ENCODE data around the gene CCPG1.
"Not testable (repeated sequence)": the region's sequence is repeated elsewhere in the genome, so short reads cannot be mapped to it uniquely, and the experiment has no call there.

The CCPG1 gene

DNA sequence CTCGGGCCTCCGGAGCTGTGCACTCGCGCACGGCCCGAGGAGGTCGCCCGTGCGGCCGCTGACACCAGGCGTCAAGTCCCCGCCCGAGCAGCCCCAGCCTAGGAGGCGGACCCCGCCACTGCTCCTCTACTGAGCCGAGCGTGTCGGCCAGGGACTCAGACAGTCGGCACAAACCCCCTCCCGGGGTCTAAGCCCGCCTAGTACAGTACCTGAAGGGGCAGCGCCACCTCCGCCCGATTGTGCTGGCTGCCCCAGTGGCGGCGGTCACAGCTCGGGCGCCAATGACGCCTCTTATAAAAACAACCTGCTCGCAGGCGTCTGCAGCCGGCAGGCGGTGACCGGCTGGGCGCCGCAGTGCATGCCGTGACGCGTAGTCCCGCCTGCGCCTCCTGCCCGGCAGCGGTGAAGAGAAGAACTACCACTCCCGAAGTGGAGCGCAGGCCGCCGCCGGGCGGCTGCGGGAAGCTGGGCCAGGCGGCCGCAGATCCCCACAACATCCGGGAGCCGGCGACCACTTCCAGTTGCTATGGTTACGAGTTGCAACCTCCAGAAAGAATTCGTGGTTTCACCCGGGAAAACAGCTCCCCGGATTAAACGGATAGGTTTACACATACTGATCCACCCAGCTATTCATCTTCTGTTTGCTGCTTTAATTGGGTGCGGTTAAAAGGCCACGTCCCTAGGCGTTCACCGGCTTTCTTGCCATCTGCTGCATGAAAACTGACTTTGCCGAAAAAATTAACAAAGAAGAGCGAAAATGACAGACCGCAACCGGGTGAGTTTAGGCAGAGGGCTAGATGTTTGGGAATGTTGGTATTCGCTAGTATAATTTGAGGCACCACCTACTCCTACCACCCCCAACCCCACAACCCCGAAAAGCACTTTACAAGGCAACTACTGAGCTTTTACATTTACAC is at the start of gene CCPG1, which contains the start of gene PIERCE2:
Gene CCPG1 (minus strand): TSS at position 348 of the 917 bp plus-strand sequence. CDS start 18,935 bp downstream, outside the sequence.
Gene PIERCE2 (plus strand): TSS at position 484 of the 917 bp plus-strand sequence. CDS start 274 bp downstream, at position 758.
- no peak for FAIRE-seq

DNA sequence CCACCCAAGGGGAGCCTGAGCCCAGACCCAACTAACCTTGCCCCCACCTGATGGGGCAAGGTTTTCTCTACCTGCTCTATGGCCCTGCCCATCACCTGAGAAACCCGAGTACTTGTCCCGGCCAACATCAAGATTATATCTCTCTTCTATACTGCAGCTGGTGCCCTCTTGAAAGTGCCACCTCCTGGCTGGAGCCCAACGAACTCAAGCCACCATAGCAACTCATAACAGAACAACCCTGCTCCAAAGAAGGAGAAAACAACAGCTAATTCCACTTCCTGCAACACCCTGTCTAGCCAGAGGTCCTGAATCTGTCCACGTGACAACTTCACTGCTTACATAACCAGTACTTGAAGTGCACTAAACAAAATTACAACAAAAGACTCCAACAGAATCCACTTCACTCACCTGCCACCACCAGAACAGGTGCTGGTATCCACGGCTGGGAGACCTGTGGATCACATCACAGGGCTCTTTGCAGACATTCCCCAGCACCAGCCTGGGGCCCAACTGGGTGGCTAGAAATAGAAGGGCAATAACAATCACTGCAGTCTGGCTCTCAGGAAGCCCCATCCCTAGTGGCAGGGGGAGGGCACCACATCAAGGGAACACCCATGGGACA is 49.4 kb upstream of the CCPG1 start:
- no peak for FAIRE-seq

DNA sequence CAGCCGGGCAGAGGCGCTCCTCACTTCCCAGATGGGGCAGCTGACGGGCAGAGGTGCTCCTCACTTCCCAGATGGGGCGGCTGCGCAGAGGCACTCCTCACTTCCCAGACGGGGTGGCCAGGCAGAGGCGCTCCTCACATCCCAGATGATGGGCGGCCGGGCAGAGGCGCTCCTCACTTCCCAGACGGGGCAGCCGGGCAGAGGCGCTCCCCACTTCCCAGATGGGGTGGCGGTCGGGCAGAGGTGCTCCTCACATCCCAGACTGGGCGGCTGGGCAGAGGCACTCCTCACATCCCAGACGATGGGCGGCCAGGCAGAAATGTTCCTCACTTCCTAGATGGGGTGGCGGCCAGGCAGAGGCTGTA is 38.9 kb upstream of the CCPG1 start:
- FAIRE-seq, result not testable (repeated sequence)

GRCh38 chr15:55446379-55447029 is 38.3 kb upstream of the CCPG1 start:
- not testable (repeated sequence) for FAIRE-seq

GRCh38 chr15:55445936-55446335 is 37.8 kb upstream of the CCPG1 start:
- not testable (repeated sequence) for FAIRE-seq

GRCh38 chr15:55443141-55443540 is 35.0 kb upstream of the CCPG1 start:
- not testable (repeated sequence) for FAIRE-seq

- peak; percentile 94 for FAIRE-seq
Measured at GRCh38 chr15:55434989-55435825, 27.0 kb upstream of the CCPG1 start.

DNA sequence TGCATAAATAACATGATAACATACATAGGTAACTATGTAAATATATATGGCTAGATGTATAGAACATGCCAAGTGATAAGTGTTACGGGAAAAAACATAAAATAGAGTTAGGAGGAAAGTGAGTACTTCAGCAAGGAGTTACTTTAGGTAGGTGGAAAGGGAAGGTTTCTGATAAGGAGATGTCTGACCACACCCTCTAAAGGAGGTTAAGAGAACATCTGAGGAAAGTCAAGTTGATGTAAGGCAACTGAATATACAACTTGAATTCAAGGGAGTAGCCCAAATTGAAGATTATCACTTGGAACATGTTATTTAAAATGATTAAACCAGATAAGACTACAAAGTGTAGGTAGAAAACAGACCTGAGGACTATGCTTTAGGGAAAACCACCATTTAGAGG is 13.9 kb upstream of the CCPG1 start:
- no peak for FAIRE-seq

GRCh38 chr15:55420171-55420866 is 12.2 kb upstream of the CCPG1 start:
- FAIRE-seq, result no peak

DNA sequence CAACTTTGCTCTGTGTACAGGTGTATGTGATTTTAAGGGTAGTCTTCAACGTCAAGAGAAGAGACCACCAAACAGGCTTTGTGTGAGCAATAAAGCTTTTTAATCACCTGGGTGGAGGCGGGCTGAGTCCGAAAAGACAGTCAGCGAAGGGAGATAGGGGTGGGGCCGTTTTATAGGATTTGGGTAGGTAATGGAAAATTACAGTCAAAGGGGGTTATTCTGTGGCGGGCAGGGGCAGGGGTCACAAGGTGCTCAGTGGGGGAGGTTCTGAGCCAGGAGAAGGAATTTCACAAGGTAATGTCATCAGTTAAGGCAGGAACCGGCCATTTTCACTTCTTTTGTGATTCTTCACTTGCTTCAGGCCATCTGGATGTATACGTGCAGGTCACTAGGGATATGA is 9.5 kb upstream of the CCPG1 start:
- FAIRE-seq, result not testable (repeated sequence)

GRCh38 chr15:55408976-55409375 is 817 bp upstream of the CCPG1 start:
- not testable (repeated sequence) for FAIRE-seq

GRCh38 chr15:55407498-55408011 is 604 bp downstream of the CCPG1 start:
- FAIRE-seq, result no peak

DNA sequence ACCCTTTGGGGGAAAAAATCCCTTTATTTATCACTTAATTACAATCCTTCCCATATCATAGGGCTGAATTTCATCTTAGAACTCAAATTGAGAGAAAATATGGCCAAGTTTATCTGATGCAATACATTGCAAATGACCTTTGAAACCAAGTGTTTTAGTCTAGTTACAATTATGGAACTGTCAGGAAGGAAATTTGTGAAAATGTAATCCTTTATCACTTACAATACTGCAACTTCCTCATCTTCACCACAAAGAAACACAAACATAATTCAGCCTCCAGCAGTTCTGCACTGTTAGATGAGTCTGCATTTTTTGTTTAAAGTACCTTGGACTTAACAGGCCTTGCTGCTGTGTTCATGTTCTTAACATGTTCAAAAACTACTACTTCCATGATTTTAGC is 4.6 kb downstream of the CCPG1 start:
- FAIRE-seq, result no peak

DNA sequence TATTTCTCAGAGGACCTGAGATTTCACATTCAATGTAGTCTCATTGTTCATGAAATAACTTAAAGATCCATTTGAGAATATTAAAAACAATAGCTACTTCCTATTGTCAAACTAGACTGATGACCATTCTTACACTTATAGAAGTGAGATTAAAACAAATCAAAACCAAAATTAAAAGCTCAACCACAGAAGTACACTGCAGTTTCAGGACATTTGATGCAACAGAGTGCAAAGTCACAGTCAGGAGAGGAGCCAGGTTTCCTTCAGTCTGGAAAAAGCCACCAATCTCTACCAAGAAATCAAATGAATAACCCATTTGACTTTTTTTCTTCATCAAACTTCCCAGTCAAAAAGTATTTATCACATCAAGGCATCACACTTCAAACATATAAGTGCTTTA is 5.5 kb downstream of the CCPG1 start:
- FAIRE-seq, result no peak

DNA sequence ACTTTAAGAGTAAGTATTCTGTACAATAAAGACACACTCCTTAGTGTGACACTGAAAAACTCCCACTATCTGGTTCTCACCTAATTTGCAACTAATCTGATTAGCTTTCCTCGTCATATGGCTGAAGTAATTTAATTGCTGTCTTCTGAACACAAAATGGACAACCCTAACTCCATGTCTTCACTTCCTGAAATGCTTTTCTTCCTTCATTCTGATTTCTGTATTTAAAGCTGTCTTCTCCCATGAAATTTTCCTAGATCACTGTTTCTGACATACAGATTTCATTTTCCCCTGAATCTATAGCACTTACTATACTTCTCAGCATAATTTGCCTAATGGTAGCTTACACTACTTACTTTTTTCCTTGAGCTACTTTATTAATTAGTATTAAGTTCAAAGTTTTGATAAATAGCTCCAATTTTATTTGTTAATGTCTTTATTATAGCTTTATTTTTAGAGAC is 6.3 kb downstream of the CCPG1 start:
- no peak for FAIRE-seq

GRCh38 chr15:55400050-55400449 is 8.1 kb downstream of the CCPG1 start:
- not testable (repeated sequence) for FAIRE-seq

- FAIRE-seq, result no peak
Measured at GRCh38 chr15:55398243-55398642, 9.9 kb downstream of the CCPG1 start.

GRCh38 chr15:55394694-55395093 is 13.5 kb downstream of the CCPG1 start:
- no peak for FAIRE-seq

GRCh38 chr15:55389264-55389607 is 18.9 kb downstream of the CCPG1 start:
- FAIRE-seq, result no peak

DNA sequence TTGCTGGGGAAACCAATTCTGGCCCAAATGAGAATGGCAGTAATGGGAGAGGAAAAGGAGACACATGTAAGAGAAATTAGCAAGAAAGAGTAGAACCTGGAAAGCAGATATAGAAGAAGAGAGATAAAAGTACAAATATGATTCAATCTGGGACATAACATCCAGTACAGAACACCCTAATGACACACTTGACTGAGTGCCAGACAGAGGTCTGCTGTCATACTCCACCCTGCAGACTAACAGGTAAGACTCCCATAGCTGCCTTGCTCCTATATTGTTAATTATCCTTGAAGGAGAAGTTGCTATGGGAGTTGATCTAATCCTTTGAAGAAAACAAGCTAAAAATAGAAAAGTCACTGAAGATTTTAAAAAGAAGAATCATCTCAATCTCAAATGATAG is 21.1 kb downstream of the CCPG1 start:
- no peak for FAIRE-seq

GRCh38 chr15:55383687-55384086 is 24.5 kb downstream of the CCPG1 start:
- no peak for FAIRE-seq

GRCh38 chr15:55381595-55381994 is 26.6 kb downstream of the CCPG1 start:
- no peak for FAIRE-seq

Data from A204.1 (cell line).